Measurements from ENCODE around the gene ANKRD35.

The ANKRD35 gene

DNA sequence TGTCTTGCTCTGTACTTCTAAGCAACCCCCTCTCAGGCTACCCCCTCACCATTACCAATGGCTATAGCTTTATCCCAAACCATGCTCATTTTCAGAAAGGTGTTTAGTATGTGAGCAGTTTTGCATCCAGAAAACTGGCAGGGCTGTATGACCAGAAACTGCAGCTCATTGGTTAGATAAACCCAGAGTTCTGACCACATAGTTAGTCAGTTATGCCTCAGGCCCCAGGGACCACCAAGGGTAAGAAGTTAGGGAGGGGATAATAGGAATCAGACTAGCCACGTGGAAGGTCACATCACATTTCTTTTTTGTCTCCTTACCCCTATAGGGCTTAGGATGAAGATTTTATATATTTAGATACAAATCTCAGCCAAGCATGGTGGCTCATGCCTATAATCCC lies 23.0 kb upstream of the ANKRD35 start:
- ATAC-seq, result no peak
- TF ChIP-seq TOX (CRISPR knock-in tag; IDR thresholded peaks at IDR 0.05; ENCODE audit: borderline replicate concordance) (no peak), CSRNP3 (CRISPR knock-in tag; IDR thresholded peaks at IDR 0.05) (no peak), RARB (CRISPR knock-in tag; IDR thresholded peaks at IDR 0.05) (no peak), TSHZ2 (CRISPR knock-in tag; IDR thresholded peaks at IDR 0.05) (no peak), CSDC2 (CRISPR knock-in tag; IDR thresholded peaks at IDR 0.05) (no peak), GLIS3 (CRISPR knock-in tag; IDR thresholded peaks at IDR 0.05) (no peak), ZFP30 (CRISPR knock-in tag; IDR thresholded peaks at IDR 0.05) (no peak), ESRRG (CRISPR knock-in tag; IDR thresholded peaks at IDR 0.05) (no peak), ISL1 (CRISPR knock-in tag; IDR thresholded peaks at IDR 0.05) (no peak), POU6F1 (CRISPR knock-in tag; IDR thresholded peaks at IDR 0.05; ENCODE audit: borderline replicate concordance, low read depth) (no peak), BACH2 (CRISPR knock-in tag; IDR thresholded peaks at IDR 0.05; ENCODE audit: borderline replicate concordance) (no peak), ZC3H10 (CRISPR knock-in tag; IDR thresholded peaks at IDR 0.05) (no peak), SNAI2 (CRISPR knock-in tag; IDR thresholded peaks at IDR 0.05) (no peak), OSR1 (CRISPR knock-in tag; IDR thresholded peaks at IDR 0.05) (no peak), ZFP3 (CRISPR knock-in tag; IDR thresholded peaks at IDR 0.05) (no peak), ZNF70 (CRISPR knock-in tag; IDR thresholded peaks at IDR 0.05) (no peak), ZNF8 (CRISPR knock-in tag; IDR thresholded peaks at IDR 0.05) (no peak), TCF4 (CRISPR knock-in tag; IDR thresholded peaks at IDR 0.05; ENCODE audit: borderline replicate concordance) (no peak)
- TF ChIP-seq, protein P1, sequence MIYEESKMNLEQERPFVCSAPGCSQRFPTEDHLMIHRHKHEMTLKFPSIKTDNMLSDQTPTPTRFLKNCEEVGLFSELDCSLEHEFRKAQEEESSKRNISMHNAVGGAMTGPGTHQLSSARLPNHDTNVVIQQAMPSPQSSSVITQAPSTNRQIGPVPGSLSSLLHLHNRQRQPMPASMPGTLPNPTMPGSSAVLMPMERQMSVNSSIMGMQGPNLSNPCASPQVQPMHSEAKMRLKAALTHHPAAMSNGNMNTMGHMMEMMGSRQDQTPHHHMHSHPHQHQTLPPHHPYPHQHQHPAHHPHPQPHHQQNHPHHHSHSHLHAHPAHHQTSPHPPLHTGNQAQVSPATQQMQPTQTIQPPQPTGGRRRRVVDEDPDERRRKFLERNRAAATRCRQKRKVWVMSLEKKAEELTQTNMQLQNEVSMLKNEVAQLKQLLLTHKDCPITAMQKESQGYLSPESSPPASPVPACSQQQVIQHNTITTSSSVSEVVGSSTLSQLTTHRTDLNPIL (CRISPR knock-in tag; IDR thresholded peaks at IDR 0.05; ENCODE audit: low read depth), result no peak

DNA sequence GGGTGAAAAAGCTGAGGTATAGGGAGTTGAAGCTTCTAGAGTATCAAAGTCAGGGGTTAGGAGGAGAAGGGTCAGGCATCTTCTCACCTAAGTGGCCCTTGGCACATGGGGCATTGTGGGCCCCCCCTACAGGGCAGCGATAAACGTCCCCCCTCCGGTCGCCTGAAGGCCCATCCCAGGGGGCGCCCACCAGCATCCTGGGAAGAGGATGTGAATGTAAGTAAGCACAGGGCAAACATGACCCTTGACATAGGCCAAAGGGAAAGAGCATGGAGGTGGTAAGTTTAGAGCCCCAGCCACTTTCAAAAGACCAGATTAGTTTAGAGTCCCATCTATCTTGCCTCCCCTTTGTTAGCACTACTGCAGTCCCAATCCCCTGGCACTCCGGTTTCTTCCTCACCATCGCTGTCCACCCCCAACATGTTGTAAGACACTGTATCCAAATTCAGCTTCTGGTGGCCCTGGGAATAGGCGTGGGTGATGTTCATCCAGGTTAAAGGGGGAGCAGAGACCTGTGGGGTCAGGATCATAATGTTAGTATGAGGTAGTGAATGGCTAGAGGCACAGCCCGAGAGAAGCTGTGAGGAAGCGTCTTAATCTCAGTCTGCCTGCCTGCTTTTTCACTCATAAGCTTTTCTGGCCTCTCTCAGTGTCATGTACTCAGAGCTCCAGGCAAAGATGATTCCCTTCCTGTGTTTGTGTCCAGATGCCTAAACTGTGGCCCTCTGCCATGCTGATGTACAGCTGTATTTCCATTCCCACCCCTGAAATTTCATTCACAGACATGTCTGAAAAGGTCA lies 21.5 kb upstream of the ANKRD35 start:
- ATAC-seq, result no peak; the same call in 2 of the 3 replicates
- TF ChIP-seq ZNF565 (CRISPR knock-in tag; conservative IDR thresholded peaks at IDR 0.05; ENCODE audit: low read depth), result no peak
- TF ChIP-seq TOX (CRISPR knock-in tag; IDR thresholded peaks at IDR 0.05; ENCODE audit: borderline replicate concordance), result no peak
- TF ChIP-seq ZFP3 (CRISPR knock-in tag; IDR thresholded peaks at IDR 0.05), result no peak
- TF ChIP-seq TSHZ2 (CRISPR knock-in tag; IDR thresholded peaks at IDR 0.05), result no peak
- TF ChIP-seq GLIS3 (CRISPR knock-in tag; IDR thresholded peaks at IDR 0.05), result no peak
- no peak for TF ChIP-seq OSR1 (CRISPR knock-in tag; IDR thresholded peaks at IDR 0.05)
- TF ChIP-seq, protein P1 (CRISPR knock-in tag; IDR thresholded peaks at IDR 0.05; ENCODE audit: low read depth), result no peak
- no peak for TF ChIP-seq POU6F1 (CRISPR knock-in tag; IDR thresholded peaks at IDR 0.05; ENCODE audit: borderline replicate concordance, low read depth)
- TF ChIP-seq CSRNP3 (CRISPR knock-in tag; IDR thresholded peaks at IDR 0.05), result no peak
- no peak for TF ChIP-seq CSDC2 (CRISPR knock-in tag; IDR thresholded peaks at IDR 0.05)
- no peak for TF ChIP-seq ISL1 (CRISPR knock-in tag; IDR thresholded peaks at IDR 0.05)
- no peak for TF ChIP-seq TCF4 (CRISPR knock-in tag; IDR thresholded peaks at IDR 0.05; ENCODE audit: borderline replicate concordance)
- TF ChIP-seq ZC3H10 (CRISPR knock-in tag; IDR thresholded peaks at IDR 0.05), result no peak
- no peak for TF ChIP-seq ARNTL (CRISPR knock-in tag; IDR thresholded peaks at IDR 0.05; ENCODE audit: borderline replicate concordance, low read depth)
- no peak for TF ChIP-seq ZNF70 (CRISPR knock-in tag; IDR thresholded peaks at IDR 0.05)
